ENCODE results near the gene C1orf21. TPM values are rescaled to one million over a fixed set of nuclear protein-coding genes. Genes with fewer than 3 reads are reported as not detected.

The C1orf21 gene
- total and polyA plus RNA-seq, 2 of the 4 experiments (the other 2 are of a cell fraction), result 6.4 to 9.9 TPM

- Histone ChIP-seq H3K9ac (ENCODE audit: low read depth, low read length) (no peak overlapping the region), H2AK5ac (ENCODE audit: low read depth, low read length) (no peak overlapping the region), H3K4ac (ENCODE audit: low read depth, low read length) (no peak overlapping the region), H3K9me1 (ENCODE audit: insufficient read depth, low read length) (peaks cover 6% of the 10 kb centered on the region; the same call in 1 of the 2 replicates), H3K4me3 (ENCODE audit: insufficient read depth, low read depth, low read length) (no peak overlapping the region), H2BK15ac (ENCODE audit: low read depth, low read length) (no peak overlapping the region), H3K4me2 (ENCODE audit: low read depth, low read length) (no peak overlapping the region), H3K18ac (ENCODE audit: low read depth, low read length) (no peak overlapping the region), H4K8ac (ENCODE audit: low read depth in 2 of 2, low read length in 2 of 2) (no peak overlapping the region), H2BK120ac (ENCODE audit: low read depth, low read length) (no peak overlapping the region), H2AFZ (replicated peaks; ENCODE audit: low read length, poor library complexity) (no peak overlapping the region), H3K23ac (ENCODE audit: low read depth, low read length) (no peak overlapping the region), H3K4me1 (ENCODE audit: control insufficient read depth, insufficient read depth, low read length) (peaks cover 3% of the 10 kb centered on the region; the same call in 1 of the 2 replicates), H3K27me3 (ENCODE audit: control insufficient read depth, insufficient read depth, low read length) (no peaks in the 10 kb centered on the region), H3K36me3 (ENCODE audit: control insufficient read depth, insufficient read depth, low read length) (no peaks in the 10 kb centered on the region), H2BK5ac (ENCODE audit: low read depth, low read length, poor library complexity, severe bottlenecking) (no peak overlapping the region), H3K14ac (replicated peaks; ENCODE audit: low read depth, low read length) (no peak overlapping the region), H3K27ac (ENCODE audit: insufficient read depth, low read length) (no peak overlapping the region), H2AK9ac (replicated peaks; ENCODE audit: low read depth, low read length, poor library complexity) (peak overlapping the region; percentile 52), H4K5ac (ENCODE audit: low read depth, low read length) (no peak overlapping the region), H4K20me1 (ENCODE audit: insufficient read depth, low read length) (no peaks in the 10 kb centered on the region), H3K79me1 (ENCODE audit: low read depth in 1 of 2, low read length in 2 of 2) (peaks cover 0 to 3% of the 10 kb centered on the region in 2 experiments; a peak in 1 of 4 replicates), H4K91ac (ENCODE audit: insufficient read depth, low read depth, low read length) (no peak overlapping the region), H3K9me3 (ENCODE audit: control insufficient read depth, insufficient read depth, low read length) (no peaks in the 10 kb centered on the region), H3K56ac (ENCODE audit: extremely low read depth, insufficient read depth, low read length) (no peak overlapping the region), H2BK20ac (ENCODE audit: low read depth, low read length) (no peak overlapping the region)
- WGBS, 2 experiments (ENCODE audit: extremely low coverage in 2 of 2, insufficient read length in 1 of 2), result no CpG with 5 or more reads among the region's 1 CpG
- dilution Hi-C loops (cut with HindIII; ENCODE audit: low sequenced_read_pairs, unreplicated experiment), result no loop called here
- in situ Hi-C loops (cut with MboI; ENCODE audit: low sequenced_read_pairs), result loop anchor here (25.0 kb wide), 1 partner anchor 480 kb away; no protein-coding TSS in a partner anchor
- intact Hi-C loops (cut with micrococcal nuclease), result no loop called here
- no peak for TF ChIP-seq CTCF (conservative IDR thresholded peaks at IDR 0.05; ENCODE audit: low read depth, low read length)
- ATAC-seq (ENCODE audit: low read depth) (no peak), DNase-seq (no peak)
- no TSS peak for BruUV-seq (replicated peaks)
- ChIA-PET POLR2A (ENCODE audit: unreplicated experiment) (no interaction called here), CTCF (interaction anchor here (0.7 to 1.4 kb wide), 2 partner anchors 120 to 324 kb away, joined by 3 to 5 read pairs; no protein-coding TSS in a partner anchor)
Observed at GRCh38 chr1:184567009-184567408, 180.2 kb downstream of the C1orf21 start.
